ENCODE measurements around the gene TLN1.

TLN1 gene

DNA sequence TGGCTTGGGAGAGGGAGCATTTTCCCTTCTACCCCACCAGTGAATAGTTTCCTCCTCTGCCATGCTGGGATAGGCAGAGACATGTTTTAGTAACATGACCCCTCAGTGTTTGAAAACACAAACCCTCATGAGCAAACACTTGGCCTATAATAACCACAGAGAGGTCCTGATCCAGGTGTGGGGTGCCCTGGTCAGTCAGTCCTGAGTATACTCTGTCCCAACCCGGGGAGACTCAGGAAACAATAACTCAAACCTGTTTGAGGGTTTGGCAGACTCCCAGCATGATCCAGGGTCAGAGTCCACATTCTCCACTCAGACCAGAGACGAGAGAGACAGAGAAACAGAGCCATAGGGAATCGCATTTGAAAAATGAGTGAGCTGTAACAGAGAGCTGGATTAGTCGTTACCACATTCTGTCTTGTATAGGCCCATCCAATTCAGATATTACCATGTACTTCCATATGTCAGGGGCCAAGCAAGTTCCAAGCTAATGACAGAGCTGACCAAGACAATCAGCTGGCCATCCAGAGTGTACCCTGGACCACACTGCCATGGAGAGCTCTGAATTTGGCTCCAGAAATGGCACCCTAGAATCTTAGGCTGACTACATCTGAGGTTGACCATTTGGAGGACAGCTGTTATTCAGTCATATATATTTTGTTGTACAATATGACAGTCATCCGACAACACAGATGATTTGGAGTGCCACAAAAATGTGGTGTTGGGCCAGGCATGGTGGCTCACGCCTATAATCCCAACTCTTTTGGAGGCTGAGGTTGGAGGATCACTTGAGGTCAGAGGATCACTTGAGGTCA, 62.5 kb downstream of the TLN1 start:
- Histone ChIP-seq H3K4me3 (replicated peaks; ENCODE audit: low read depth, low read length) (no peak overlapping the region), H3K36me3 (ENCODE audit: control insufficient read depth, insufficient read depth, low read length) (no peaks in the 10 kb centered on the region), H3K27me3 (replicated peaks; ENCODE audit: control insufficient read depth, insufficient read depth, low read length) (no peaks in the 10 kb centered on the region; the same call in 1 of the 2 replicates)
- DNase-seq (ENCODE audit: extremely low read depth, insufficient read length), result no peak
- TF ChIP-seq CTCF (IDR thresholded peaks at IDR 0.05; ENCODE audit: insufficient read depth, low read length, poor library complexity, severe bottlenecking), result no peak

- no peaks in the 10 kb centered on the region; the same call in 1 of the 2 replicates for H3K36me3 ChIP-seq (ENCODE audit: control insufficient read depth, insufficient read depth, low read length)
- TF ChIP-seq CTCF (IDR thresholded peaks at IDR 0.05; ENCODE audit: insufficient read depth, low read length, poor library complexity, severe bottlenecking), result no peak
- no peaks in the 10 kb centered on the region for H3K27me3 ChIP-seq (replicated peaks; ENCODE audit: control insufficient read depth, insufficient read depth, low read length)
- no peak overlapping the region for H3K4me3 ChIP-seq (replicated peaks; ENCODE audit: low read depth, low read length)
- DNase-seq (ENCODE audit: extremely low read depth, insufficient read length), result no peak
Observed at GRCh38 chr9:35667939-35668338, 64.1 kb downstream of the TLN1 start.

DNA sequence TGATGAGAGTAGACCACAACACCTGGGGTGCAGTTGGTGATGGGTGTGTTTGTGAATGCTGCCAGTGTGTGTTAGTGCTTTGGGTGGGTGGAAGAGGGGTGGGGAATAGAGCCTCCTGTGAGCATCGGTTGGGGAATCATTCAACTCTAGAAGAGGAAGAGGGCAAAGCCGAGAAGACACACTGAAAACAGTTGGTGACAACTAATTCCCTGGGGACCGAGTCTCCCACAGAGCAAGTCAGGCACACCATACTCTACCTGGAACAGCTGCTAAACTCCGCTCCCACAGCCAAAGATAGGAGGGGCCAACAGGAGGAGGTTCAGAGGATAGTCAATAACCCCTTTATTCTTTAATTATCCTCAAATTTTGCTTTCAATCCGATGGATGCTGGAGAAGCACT, 65.4 kb downstream of the TLN1 start:
- Histone ChIP-seq H3K36me3 (ENCODE audit: control insufficient read depth, insufficient read depth, low read length) (peaks cover 3% of the 10 kb centered on the region; the same call in 1 of the 2 replicates), H3K4me3 (replicated peaks; ENCODE audit: low read depth, low read length) (no peak overlapping the region), H3K27me3 (replicated peaks; ENCODE audit: control insufficient read depth, insufficient read depth, low read length) (no peaks in the 10 kb centered on the region)
- DNase-seq (ENCODE audit: extremely low read depth, insufficient read length), result no peak
- no peak for TF ChIP-seq CTCF (IDR thresholded peaks at IDR 0.05; ENCODE audit: insufficient read depth, low read length, poor library complexity, severe bottlenecking)

- Histone ChIP-seq H3K4me3 (replicated peaks; ENCODE audit: low read depth, low read length) (no peak overlapping the region; the same call in 1 of the 2 replicates), H3K27me3 (replicated peaks; ENCODE audit: control insufficient read depth, insufficient read depth, low read length) (no peaks in the 10 kb centered on the region), H3K36me3 (ENCODE audit: control insufficient read depth, insufficient read depth, low read length) (peaks cover 4% of the 10 kb centered on the region)
- DNase-seq (ENCODE audit: extremely low read depth, insufficient read length), result no peak
- TF ChIP-seq CTCF (IDR thresholded peaks at IDR 0.05; ENCODE audit: insufficient read depth, low read length, poor library complexity, severe bottlenecking), result no peak
Observed at GRCh38 chr9:35666045-35666444, 66.0 kb downstream of the TLN1 start.

DNA sequence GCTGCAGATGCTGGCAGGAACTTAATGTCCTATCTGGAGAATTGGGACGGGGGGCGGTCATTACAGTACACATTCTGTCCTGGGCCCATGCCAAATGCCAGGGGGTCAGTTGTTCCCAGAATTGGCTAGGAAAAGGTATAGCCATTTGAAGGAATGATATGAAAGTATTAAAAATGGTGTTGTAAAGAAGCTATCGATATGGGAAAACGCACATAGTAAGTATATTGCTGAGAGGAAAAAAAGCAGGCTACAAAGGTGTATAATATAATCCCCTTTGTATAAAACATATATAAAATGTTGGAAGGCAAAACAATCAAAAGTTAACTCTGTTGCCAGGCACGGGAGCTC, 66.5 kb downstream of the TLN1 start:
- peak overlapping the region; percentile 65 for H3K4me3 ChIP-seq (replicated peaks; ENCODE audit: low read depth, low read length)
- H3K36me3 ChIP-seq (ENCODE audit: control insufficient read depth, insufficient read depth, low read length), result peaks cover 9% of the 10 kb centered on the region
- DNase-seq (ENCODE audit: extremely low read depth, insufficient read length), result no peak
- TF ChIP-seq CTCF (IDR thresholded peaks at IDR 0.05; ENCODE audit: insufficient read depth, low read length, poor library complexity, severe bottlenecking), result no peak
- H3K27me3 ChIP-seq (replicated peaks; ENCODE audit: control insufficient read depth, insufficient read depth, low read length), result no peaks in the 10 kb centered on the region
